SK-N-MC (cell line): ENCODE measurements around the gene KDM2A.

Experiments used
- EZH2 ChIP-seq: fragments of 200-600 bp; sonication (generic); IDR thresholded peaks from one replicate; pipeline ENCODE4 v1.6.1; 2017; ENCODE audit warnings: antibody characterized with exemption
- FOXP2 ChIP-seq: optimal IDR thresholded peaks from 2 replicates; pipeline ENCODE3; 2011; ENCODE audit warnings: mild to moderate bottlenecking, moderate library complexity; ENCODE audit not compliant: insufficient read depth; ENCODE audit errors: extremely low read length, control extremely low read depth
- POLR2AphosphoS5 ChIP-seq: IDR thresholded peaks from 2 replicates; pipeline ENCODE4 v1.6.1; 2012; ENCODE audit warnings: mild to moderate bottlenecking, low read depth, low read length, borderline replicate concordance

DNA sequence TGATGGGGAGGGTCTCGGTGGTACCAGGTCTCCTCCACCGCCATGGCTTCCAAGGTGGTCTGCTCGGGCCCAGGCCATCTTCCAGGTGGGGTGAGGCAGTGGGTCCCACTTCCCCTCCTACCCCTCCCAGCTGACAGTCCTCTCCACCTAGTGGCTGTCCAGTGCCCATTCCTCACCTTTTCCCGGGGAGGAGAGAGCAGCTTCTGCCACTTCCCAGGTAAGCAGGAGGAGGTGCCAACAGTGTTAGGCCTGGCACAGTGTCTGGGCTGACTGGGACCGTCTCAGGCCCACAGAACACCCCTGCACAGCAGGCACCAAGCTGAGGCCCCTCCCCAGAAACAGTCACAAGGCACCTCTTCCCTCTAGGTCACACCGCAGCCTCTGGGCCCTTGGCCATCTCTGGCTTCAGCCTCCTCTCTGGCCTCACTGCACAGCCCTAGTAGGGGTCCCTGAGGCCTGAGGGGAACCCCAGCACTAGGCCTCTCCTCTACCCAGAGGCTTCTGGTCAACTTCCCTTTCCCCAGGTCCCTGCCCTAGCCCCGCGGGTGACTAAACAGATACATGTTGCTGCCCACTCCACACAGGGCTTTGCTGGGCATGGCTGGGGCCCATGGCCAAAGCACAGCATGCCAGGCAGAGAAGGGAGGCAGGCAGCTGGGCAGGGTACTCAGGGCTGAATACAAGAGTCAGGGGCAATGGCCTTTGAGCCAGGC, 167.7 kb downstream of the KDM2A start:
- TF ChIP-seq EZH2 (no peak), POLR2AphosphoS5 (no peak; the same call in 1 of the 2 replicates), FOXP2 (no peak)
